HTR-8/SVneo (cell line): ENCODE data around the gene PPP2R5C.

Experiments used
- DNase-seq: peaks from one replicate; pipeline ENCODE4 v3.0.0; 2011; ENCODE audit warnings: low spot score, mixed read lengths; ENCODE audit not compliant: insufficient read length
- FAIRE-seq: peaks from 2 replicates; lab custom pipeline; 2011; peaks lifted over from hg19 to GRCh38; lab: Jason Lieb, UNC

PPP2R5C gene

DNA sequence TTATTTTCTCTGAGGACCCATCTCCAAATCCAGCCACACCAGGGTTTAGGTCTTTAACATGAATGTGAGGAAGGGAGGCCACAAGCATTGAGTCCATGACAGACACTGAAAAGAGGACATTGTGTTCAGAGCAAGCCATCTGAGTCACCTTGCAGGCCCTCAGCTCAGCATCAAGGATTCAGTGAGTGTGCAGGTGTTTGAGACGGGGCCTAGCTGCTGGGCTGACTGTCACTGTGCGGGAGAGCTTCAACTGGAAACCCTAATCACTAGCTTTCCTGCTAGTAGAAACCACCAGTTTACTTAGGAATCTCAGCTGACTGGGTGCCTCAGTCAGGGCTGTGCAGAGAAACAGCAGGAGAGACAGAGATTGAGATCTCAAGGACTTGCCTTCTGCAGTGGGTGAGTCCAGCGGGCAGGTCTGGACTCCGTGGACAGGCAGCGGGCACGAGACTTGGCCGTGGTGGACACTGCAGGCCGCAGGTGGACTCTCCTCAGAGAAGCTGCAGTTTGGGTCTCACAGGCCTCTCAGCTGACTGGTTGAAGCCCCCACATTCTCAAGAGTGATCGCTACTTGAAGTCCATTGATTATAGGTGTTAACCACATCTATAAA lies 116.8 kb downstream of the PPP2R5C start:
- DNase-seq (no peak), FAIRE-seq (no peak)

DNA sequence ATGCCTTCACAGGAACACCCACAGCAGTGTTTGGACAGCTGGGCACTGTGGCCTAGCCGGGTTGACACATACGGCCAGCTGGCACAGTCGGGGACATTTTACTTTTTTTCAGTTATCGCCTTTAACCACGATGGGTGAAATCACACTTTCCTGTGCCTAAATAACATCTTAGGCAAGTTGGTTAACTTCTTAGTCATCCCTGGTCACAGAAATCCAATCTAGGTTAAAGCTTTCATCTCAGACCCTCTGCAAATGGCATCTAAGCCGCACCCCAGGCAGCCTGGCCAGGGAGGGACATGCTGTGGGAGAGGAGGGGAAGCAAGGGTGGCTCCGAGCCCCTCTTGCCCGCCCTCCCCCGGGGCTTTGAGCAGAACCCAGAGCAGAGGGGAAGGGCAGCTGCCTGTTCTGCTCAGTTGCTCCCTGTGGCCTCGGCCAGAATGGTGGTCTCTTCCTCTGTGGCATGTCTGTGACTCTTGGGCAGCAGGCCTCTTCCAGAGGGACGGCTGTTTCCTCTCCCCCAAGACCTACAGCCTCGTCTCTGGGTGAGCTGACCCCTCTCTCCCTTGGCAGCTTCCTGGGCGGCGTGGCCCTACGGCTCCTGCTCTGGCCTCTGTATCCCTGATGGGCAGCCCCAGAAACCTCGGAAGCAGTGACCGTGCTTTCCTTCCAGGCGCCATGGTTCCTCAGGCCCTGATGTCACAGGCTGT lies 117.5 kb downstream of the PPP2R5C start:
- FAIRE-seq: no peak
- no peak for DNase-seq

DNA sequence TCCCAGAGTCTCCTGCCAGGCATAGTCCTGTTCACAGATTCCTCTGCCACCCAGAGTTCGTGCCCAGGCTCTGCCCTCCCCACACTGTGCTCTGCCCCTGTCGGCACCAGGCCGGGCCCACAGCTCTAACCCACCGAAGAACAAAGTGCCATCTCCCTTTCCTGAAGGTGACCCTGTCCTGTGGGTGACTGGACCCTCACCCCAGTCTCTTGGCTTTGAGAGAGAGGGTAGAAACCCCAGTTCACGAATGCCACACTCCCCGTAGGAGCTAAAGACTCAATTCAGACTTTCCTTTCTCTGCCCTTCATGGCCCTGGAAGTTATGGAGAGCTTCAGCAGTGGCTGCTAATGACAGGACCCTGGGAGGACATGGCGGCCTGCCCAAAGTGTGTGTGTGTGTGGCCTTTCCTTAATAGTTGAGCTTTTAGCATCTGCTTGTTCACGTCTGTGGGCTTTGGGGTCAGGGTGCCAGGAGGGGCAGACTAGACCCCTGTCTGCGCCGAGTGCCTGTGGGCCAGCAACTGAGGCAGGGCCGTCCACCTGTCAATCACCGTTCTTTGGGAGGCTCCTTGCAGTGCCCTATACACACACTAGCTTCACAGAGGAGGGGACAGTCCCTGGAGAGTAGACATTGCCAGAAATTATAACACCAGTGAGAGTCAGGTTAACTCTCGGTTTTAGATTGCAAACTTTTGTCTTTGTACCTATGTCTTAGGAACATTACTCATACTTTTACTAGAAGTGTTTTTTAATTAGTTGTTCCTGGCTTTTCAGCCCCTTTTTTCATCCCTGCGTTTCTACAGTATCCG lies 118.2 kb downstream of the PPP2R5C start:
- no peak for FAIRE-seq

DNA sequence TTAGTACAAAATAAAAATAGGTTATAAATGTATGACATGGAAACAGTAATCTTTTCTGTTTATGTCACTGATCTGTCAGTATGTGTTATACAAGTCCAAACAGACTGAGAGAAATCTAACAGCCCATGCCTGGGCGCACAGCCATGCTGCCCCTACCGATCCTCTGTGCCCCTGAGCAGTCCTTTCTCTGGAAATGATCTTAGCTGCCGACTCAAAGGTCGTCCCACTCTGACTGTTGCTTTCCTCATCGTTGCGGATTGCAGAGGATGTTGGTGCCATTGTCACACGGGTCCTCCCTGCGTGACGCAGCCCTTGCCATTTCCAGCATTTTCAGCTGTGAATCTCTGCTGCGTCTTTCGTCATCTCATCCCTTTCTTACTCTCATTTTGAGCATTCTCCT lies 119.9 kb downstream of the PPP2R5C start:
- FAIRE-seq: no peak

More for the DNA sequence above, 118.2 kb downstream of the PPP2R5C start:
- no peak for DNase-seq

DNA sequence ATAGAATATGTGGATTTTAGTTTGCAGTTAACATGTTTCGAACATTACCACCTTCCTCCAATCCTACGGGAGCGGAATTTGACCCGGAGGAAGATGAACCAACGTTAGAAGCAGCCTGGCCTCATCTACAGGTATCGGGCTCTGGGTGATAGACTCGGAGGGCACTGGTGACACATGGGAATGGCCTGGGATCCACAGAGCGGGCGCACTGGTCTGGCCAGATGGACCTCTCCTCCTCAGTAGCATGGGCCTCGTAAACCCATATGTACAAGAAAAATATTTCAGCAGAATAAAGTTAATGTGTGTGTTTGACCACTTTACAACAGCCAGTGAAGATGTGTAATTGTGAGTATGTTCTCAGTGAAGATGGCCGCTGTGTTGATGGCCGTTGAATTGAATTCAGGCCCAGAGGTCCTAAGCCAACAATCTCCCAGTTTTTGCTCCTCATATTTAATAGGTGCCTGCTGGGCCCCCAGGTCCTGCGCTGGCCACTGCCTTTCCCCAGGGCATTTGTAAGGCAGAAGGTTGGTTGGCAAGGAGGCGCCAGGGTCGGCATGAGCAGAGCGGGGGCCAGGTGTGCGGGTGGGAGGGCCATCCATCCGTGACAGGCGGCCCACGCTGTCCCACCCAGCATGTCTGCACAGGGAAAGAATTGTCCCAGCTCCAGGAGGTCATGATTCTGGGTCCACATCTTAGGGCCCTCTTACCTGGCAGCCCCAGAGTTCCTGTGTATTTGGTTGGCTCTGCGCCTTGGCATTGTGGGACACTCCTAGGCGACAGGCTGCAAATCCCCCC lies 120.8 kb downstream of the PPP2R5C start:
- DNase-seq (no peak), FAIRE-seq (no peak)

More for the DNA sequence above, 119.9 kb downstream of the PPP2R5C start:
- no peak for DNase-seq

DNA sequence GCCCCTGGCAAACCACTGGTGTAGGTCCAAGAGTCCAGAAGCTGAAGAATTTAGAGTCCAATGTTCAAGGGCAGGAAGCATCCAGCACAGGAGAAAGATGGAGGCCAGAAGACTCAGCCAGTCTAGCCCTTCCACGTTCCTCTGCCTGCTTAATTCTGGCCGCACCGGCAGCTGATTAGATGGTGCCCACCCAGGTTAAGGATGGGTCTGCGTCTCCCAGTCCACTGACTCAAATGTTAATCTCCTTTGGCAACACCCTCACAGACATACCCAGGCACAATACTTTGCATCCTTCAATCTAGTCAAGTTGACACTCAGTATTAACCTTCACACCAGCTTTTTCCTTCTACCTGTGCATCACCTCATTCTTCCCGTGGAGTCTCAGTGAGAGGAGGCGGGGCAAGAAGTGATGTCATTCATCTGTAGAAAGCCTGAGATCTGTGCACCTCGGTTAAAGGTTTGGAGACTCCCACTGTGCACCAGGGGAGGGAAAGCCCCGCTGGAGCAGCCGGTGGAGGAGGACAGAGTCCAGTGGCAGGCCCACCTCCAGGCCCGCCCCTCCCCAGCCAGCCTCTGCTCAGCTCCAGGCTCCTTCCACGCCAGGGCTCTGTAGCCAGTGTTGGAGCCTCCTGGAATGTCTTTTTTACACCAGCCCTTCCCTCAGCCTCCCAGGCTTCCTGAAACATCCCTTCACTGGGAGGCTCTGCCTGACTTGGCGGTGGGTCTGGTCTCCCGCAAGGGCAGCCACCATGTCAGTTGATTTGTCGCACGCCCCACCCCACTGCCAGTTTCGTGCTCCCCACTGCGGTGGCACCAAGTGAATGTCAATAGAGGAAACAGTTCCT lies 122.8 kb downstream of the PPP2R5C start:
- DNase-seq (no peak), FAIRE-seq (no peak)

DNA sequence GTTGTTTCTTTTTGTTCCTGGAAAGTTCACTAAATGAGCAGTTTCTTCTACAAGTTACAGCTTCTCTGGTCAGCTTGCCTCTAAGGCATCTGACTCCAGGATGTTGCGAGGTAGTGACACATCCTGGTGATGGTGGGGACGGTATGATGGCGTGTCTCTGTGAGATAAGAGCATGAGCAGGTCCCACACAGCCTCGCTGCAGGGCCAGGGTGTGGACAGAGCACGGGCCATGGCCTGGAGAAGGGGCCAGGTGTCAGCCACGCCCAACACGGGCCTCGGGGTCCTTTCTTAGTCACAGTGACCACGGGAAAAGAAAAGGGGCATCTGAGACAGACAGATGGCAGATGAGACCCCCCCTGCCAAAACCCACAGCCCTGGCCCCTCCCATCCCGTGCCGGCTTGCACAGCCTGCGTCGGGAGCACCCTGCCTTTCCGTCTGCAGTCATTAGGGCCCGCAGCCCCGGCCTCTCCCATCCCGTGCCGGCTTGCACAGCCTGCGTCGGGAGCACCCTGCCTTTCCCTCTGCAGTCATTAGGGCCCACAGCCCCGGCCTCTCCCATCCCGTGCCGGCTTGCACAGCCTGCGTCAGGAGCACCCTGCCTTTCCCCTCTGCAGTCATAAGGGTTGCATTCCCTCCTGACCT lies 123.5 kb downstream of the PPP2R5C start:
- no peak for FAIRE-seq
- no peak for DNase-seq

DNA sequence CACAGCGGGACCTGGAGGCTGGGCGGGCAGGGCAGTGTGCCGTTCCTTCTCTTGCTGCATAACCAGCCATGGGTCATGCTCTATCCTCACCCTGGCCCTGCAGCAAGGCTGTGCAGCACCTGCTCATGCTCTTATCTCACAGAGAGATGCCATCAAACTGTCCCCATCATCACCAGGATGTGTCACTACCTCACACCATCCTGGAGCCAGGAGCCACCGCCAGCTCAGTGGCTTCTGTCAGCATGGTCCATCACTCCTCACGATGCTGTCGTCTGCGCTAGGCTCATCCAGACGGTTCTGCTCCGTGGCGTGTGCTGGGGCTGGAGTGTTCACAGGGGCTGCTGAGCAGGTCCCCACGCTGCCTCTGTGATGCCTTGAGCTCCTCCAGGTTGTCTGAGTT lies 125.7 kb downstream of the PPP2R5C start:
- FAIRE-seq (peak; percentile 54), DNase-seq (no peak)

DNA sequence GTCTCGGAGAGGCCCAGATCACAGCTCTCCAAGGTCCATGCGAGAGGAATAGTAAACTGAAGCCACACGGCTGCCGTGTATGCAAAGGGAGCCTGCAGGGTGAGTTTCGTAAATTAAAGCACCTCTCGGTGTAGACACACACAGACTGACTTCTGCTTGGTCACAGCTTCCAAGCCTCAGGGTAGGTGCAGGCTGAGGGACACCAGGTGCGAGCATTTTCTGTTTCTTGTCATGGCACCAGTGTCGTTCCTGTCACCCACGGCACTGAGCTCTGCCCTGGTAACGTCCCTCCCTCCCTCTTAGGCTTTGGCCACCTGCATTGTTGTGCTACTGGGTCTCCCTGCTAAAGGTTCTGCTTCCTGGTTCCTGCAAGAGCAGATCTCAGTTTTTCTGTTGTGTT lies 126.7 kb downstream of the PPP2R5C start:
- FAIRE-seq: no peak
- DNase-seq: no peak

DNA sequence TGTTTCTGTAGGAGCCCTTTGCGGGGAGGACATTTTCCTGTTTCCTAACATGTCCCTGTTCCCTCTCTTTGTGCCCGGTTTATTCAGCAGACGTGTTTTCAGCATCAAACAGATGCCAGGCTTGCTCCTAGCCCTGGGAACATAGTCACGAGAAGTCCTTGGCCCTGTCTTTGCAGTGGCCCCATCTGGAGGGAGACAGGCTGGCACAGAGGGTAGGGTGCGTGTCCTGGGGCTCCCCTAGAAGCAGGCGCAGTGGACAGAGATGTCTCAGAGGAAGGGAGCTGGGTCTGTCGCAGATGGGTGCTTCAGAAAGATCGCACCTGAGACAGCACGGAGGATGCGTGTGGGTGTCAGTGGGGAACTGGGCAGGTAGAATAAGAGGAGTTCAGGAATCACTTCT lies 127.9 kb downstream of the PPP2R5C start:
- no peak for FAIRE-seq
- no peak for DNase-seq

DNA sequence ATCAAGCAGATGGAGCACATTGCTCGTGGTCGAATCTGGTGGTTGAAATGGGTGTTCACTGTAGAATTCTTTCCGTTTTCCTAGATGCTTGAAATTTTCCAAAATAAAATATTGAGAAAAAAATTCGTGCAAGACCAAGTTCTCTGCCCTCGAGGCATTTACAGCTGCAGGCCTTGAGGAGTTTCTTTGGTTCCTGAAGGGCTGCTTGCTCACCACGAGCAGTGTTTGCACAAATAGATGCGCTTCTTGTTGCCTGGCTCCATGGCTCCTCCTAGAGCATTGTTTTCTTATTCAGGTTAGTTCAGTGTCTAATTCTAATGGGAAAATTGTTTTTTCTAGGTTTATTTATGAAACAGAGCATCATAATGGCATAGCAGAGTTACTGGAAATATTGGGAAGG lies 128.4 kb downstream of the PPP2R5C start:
- FAIRE-seq (no peak), DNase-seq (no peak)

DNA sequence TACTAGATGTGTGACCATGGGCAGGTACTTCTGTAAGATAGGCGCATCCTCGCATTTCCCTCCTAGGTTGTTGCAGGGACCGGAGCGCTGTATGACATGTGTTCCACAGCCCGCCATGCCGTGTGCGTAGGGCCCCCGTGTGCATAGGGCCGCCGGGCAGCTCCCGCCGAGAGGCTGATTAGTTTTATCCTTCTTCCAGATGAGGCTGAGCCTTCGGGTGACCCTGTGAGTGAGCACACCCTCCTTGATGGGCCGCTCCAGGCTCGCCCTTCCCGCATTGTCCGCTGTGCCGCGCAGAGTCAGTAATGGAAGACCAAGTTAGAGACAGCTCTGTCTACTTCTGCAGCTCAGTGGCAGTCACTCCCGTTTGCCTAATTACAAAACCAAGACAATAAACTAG lies 130.0 kb downstream of the PPP2R5C start:
- DNase-seq (no peak), FAIRE-seq (no peak)

DNA sequence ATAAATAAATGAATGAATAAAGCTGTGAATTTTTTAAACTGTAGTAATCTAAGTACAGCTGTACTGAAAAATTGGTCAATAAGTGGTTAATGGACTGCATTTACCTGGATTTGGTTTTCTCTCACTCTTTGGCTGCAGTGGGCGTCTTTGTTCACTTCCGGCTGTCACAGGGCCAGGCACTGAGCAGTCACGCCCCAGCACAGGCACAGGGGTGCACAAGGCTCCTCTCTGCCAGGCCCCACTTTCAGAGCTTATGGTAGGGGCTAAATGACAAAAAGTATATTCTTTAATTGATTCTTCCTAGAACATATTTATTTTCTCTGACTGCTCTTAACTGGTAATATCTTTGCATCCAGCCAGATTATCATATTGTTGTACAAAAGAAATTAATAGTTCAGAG lies 132.2 kb downstream of the PPP2R5C start:
- no peak for FAIRE-seq
- DNase-seq: no peak

DNA sequence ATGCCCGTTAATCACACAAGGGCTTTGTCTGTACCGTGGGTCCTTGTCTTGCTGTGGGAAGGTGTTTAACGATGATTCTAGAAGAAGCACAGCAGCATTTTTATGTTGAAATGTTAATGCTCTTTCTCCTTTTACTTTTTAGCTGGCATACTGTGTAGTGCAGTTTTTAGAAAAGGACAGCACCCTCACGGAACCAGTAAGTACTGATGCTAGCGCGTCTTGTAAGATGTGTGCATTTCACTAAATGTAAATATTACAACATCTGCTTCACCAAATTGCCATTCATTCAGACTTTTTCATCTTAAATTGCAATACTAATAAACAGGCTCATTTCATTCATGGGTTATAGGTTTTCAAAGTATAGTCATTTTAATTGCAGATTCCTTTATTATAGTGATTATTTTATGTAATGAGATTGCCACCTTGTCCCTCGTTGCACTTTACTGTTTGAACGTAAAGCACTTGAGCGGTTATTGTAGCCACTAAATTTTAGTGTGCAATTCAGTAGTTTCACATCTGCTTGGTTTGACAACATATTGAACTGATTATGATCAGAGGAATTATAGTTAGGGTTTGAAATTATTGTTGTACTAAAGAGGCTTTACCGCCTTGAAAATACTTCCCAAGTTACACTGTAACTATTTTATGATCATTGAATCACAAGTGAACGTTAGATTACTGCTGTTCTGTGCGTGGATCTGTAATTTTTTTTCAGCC lies 133.0 kb downstream of the PPP2R5C start:
- no peak for FAIRE-seq
- no peak for DNase-seq

DNA sequence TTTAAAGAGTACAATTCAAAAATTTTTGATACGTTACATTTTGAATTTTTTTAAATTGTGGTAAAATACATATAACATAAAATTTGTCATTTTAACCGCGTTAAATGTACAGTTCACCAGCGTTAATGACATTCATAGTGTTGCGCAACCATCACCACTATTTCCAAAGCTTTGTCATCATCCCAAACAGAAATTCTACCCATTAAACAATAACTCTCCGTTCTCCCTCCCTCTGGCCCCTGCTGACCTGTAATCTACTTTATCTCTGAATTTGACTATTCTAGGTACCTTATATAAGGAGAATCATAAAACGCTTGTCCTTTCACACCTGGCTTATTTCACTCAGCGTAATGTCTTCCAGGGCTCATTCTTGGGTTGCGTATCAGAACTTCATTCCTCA lies 133.7 kb downstream of the PPP2R5C start:
- FAIRE-seq (no peak), DNase-seq (no peak)

DNA sequence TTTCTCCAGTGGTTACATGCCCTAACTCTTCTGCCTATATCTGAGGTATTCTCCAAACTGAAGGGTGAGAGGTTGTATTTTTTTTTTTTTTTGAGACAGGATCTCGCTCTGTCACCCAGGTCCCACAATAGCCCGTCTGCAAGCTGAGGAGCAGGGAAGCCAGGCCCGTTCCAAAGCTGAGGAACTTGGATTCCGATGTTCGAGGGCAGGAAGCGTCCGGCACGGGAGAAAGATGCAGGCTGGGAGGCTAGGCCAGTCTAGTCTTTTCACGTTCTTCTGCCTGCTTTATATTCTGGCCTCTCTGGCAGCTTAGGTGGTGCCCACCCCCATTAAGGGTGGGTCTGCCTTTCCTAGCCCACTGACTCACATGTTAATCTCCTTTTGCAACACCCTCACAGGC lies 135.8 kb downstream of the PPP2R5C start:
- no peak for DNase-seq
- FAIRE-seq: no peak

DNA sequence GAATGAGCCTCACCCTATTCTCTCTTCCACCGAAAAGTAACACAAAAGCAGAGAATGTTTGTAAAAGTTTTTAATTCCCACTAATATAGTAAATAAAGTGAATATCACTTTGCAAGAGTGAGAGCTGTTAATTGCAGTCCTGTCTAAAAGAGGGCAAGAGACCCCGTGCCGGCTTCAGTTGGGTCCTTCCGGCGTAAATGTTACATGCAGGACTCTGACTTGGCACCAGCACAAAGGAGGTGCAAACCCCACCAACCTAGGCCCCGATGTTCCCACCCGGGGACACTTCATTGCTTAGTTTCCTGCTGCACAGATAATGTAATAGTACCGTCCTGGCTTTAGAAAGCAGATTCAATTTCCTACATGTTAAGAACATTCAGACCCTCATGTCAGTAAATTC lies 136.9 kb downstream of the PPP2R5C start:
- FAIRE-seq (no peak), DNase-seq (no peak)

DNA sequence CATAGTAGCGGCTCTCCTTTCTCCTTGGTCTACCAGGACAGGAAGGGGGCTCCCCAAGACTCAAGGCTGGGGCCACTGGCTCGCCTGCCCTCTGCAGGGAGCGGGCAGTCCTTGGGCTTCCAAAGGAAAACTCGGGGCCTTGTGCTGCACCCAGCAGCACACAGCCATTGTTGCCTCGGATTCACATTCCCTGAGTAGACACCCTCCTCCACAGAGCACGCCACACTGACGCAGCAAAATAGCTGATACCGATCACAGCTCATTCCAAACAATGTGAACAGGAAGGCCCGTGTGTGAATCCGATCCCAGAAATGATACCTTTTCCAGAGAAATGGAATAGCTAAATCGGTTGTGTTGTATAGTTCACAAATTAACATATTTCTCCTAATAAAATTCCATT lies 137.8 kb downstream of the PPP2R5C start:
- DNase-seq (no peak), FAIRE-seq (no peak)

DNA sequence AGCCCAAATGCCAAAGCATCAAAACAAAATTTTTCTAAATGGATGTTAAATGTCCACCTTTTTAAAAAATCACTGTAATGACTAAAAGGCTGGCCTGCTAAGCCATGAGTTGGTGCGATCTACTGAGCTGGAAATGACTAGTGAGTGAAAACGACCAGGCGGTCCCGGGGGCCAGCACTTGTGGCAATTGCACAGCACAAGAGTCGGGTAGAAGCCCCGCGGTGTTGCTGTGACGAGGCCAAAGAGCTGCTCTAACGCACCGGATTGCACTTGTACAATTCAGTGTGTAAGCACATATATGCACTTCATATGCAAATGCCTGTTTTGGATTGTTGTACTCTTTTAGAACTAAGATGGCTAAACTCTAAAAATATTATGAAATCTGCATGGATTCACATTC lies 138.7 kb downstream of the PPP2R5C start:
- DNase-seq (no peak), FAIRE-seq (no peak)
